HG02852 (cell line): ENCODE data around the gene BEST3.
"Not testable (repeated sequence)": the region's sequence is repeated elsewhere in the genome, so short reads cannot be mapped to it uniquely, and the experiment has no call there.

ENCODE experiments used
- ATAC-seq: cut with Tn5 transposase; IDR thresholded peaks from one replicate; pipeline ENCODE4 v1.9.1; 2021; ENCODE audit warnings: mild to moderate bottlenecking, moderate library complexity; ENCODE audit not compliant: unreplicated experiment

Gene BEST3

DNA sequence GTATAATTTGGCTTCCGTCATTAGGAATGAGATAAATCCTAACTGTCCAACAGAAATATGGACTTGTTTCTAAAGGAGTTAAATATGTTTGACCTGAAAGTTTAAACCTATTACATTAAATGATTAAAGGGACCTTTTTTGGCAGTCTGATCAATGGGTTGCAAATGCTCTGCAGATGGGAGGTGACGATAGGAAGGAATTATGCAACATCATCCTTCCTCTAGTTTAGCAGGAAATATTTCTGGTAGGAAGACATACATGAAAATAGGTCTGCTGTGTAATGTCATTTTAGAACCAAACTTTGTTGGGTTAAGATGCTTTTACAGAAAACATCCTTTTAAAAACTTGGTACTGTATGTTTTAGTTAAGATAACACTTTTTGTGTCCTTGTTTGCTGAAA lies 91.0 kb downstream of the BEST3 start:
- no peak for ATAC-seq

DNA sequence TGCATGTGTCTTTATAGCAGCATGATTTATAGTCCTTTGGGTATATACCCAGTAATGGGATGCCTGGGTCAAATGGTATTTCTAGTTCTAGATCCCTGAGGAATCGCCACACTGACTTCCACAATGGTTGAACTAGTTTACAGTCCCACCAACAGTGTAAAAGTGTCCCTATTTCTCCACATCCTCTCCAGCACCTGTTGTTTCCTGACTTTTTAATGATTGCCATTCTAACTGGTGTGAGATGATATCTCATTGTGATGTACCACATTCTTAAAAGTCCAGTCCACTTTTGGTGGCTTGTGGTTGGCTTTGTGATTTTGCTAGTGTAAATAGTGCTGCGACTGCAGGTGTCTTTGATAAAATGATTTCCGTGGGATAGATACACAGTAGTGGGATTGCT lies 94.8 kb downstream of the BEST3 start:
- ATAC-seq, result not testable (repeated sequence)
